GM10847 (cell line): ENCODE measurements around the gene PAIP1.

Experiments used
- POLR2A ChIP-seq: IDR thresholded peaks from 2 replicates; pipeline ENCODE4 v1.6.1; 2011; ENCODE audit not compliant: insufficient read length; ENCODE audit errors: extremely low read depth

Gene PAIP1, protein sequence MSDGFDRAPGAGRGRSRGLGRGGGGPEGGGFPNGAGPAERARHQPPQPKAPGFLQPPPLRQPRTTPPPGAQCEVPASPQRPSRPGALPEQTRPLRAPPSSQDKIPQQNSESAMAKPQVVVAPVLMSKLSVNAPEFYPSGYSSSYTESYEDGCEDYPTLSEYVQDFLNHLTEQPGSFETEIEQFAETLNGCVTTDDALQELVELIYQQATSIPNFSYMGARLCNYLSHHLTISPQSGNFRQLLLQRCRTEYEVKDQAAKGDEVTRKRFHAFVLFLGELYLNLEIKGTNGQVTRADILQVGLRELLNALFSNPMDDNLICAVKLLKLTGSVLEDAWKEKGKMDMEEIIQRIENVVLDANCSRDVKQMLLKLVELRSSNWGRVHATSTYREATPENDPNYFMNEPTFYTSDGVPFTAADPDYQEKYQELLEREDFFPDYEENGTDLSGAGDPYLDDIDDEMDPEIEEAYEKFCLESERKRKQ

DNA sequence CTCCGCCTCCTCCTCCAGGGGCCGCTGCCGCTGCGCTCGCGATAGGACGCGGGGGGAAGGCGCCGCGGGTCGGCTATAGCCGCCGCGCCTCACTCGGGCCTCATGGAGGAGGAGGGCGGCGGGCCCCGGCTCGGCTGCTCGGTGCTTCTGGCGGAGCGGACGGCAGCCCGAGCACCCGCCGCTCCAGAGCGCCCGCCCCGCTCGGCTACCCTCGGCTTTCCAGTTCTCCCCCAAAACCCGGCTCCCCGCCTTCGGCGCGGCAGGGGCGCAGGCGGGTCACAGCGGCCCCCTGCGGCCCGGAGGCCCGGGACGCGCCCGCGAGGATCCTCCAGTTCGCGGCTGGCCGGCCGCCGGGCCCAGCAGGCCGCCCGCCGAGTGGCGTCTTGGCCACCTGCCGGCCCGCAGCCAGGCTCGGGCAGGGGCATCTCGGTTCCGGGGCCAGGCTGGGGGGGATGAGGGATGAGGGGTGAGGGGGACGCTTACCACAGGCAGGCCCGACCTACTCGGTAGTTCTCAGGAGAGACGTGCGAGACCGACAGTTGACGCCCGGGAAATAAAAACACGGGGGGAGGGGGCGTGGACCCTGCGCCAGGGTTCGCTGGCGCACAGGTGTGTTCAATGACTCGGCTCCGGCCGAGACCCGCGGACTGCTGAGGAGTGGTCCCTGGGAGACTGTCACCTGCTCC is at the start of gene PAIP1:
Gene PAIP1, minus strand, starts transcription at position 221 of the 686 bp plus-strand sequence. CDS start 231 bp downstream, outside the sequence.
- peak; percentile 57 for TF ChIP-seq POLR2A

DNA sequence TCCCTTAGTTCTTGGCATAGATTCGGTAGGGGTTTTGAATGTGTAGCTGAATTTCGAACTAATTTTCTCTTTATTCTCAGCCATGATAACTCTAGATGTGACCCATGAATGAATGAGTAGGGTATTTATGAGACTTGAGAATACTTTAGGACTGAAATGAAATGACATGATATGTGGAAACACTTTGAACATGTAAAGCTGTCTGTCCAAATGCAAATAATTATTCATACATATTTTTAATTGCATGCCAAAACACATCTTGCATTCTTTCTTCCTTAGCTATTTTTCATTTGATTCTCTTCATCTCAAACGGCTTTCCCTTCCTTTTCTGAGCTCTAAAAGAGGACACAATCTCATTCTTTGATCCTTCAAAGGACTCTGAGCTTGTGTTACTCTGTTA is 49.5 kb upstream of the PAIP1 start:
- TF ChIP-seq POLR2A: no peak

DNA sequence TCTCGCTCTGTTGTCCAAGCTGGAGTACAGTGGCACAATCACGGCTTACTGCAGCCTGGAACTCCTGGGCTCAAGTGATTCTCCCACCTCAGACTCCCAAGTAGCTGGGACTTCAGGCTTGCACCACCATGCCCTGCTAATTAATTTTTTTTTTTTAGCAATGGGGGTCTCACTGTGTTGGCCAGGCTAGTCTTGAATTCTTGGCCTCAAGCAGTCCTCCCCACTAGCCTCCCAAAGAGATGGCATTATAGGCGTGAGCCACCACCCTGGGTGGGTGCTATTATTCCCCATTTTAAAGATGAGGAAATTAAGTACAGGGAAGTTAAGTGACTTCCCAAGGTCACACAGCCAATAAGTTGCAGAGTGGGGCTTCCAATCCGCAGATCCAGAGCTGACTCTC is 47.8 kb upstream of the PAIP1 start:
- no peak for TF ChIP-seq POLR2A

DNA sequence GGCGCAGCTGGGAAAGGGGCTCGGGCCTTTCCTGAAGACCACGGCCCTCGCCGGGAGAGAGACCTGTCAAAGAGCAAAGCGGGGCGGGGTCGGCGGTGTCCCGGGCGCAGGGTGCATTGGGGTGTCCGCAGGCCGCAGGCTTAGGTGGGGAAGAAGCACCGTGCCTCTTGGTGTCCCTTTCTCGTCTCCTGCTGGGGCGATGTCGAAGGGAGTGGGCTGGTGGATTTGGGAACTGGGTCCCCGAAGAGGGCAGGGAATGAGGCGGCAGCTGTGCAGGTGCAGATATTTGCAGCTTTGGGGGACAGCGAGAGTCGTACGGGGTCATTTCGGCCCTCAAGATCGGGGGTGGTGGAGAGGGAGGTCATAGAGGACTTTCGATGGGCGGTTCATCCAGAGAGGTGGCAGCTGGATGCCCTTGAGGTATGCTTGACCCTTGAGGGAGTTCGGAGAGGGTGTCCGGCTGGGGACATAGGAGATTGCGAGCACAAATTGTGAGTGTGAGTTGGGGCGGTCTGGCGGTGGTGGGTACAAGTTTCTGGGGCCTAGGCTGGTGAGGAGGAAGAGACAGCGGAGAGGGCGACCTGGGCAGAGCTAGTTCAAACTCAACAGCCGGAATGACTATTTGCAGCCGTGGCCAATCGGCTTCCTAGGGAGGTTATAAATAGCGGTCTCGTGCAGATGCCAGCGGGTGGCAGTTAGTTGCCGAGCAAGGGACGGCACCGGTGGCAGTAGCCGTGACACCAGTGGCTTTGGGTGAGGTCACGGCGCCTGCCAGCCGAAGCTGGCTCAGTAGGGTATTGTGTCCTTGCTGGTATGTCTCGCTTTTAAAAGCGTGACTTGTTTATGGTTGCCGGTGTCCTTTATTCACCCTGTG is 46.7 kb upstream of the PAIP1 start:
- TF ChIP-seq POLR2A: peak; percentile 49

DNA sequence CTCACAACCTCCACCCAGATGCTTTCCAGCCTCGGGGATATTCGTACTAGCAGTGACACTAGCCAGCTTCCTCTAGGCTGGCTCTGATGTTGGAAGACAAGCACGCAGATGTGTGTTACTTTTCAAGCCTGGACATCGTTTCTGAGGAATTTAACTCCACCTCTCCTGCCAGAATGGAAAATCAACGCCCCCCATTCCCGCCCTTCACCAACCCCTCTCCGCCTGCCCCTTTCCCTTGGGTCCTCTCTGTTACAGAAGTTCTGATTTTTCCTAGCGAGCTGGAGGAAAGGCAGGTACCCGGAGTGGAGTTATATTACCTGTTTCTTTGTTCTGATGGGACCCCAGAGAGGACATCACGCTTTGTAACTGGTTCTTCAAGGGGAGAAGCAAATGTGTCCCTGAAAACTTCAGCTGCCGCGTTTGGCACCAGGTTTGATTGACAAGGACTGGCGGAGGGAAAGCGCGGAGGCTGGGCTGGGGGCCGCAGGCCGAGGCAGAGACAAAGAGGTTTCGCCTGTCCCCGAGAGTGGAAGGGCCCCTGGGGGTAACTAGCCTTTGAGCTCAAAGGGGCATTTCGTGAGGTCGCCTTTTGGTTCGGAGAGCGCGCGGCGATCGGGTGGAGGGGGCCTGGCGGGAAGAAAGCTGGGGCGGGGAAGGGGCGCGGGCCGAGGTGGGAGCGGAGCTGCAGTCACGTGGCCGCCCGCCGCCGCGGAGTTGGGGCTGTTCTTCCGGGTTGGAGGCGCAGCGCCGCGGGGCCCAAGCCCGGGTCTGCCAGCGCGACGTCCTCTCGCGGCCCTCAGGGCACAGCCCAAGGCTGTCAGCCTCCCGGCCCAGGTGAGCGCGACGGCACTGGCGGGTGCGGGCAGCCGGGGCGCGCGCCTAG is 45.8 kb upstream of the PAIP1 start, which contains the start of gene NNT:
Gene NNT, plus strand, starts transcription at position 720 of the 883 bp plus-strand sequence. CDS start 6,016 bp downstream, outside the sequence.
- peak; percentile 72 for TF ChIP-seq POLR2A

DNA sequence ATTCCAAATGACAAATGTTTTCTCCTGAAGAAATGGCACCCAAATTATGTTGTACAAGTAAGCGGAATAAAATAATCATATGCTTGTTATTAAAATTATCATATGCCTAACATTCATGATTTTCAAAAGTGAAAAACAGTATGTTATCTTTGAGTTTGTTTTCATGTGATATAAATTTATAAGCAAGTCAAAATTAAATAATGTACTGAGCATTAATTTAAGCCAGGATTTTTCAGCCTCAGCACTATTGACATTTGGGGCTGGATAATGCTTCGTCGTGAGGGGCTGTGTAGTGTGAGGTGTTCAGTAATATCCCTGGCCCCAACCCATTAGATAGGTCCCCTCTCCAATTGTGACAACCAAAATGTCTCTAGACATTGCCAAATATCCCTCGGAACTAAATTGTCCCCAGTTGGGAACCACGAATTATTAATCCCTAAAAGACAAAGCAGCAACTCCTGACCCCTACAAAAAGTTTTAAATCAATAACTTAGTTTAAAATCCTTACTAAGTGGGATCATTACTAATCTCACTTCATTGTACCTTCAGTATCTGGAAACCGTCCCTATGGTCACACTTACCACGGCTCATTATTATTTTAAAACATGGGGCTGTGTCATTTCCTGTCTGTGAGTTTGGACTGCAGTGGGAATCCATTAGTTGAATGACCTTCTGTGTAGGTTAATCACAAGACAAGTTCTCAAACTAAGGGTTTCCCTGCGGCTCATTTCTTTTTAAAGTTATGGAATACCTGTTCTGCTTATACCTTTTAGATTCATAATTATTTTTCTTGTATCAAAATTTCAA is 44.8 kb upstream of the PAIP1 start:
- TF ChIP-seq POLR2A: no peak

DNA sequence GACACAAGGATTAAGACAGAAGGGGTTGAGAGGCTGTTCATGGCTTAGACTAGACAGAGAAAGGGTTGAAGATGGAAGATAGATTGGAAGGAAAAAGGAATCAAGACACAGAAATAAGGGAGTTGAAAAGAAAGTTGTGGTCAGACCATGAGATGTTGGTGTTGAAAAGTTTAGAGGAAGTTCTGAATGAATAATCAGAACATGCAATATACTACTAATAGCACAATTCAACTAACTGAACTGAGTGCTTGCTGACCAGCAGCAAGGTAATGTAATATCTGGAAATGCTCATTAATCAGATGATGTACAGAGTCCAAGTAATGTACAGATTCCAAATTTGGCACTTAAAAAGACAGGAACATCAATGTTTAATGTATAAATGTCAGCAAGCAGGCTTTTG is 35.5 kb upstream of the PAIP1 start:
- no peak for TF ChIP-seq POLR2A

DNA sequence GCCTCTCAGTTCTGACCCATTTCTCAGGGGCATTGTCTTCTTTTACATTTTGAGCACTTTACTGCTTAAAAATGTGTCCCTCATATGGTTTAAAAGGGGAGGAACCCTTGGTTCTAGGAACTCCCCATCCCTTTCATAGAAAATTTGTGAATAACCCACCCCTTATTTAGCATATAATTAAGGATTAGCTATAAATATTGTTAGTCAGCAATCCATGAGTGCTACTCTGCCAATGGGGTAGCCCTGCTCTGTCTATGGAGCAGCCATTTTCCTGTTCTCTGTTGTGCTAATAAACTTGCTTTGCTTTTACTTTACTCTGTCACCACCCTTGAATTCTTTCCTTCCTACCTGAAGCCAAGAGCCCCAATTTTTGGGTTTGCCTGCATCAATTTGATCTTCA is 33.8 kb upstream of the PAIP1 start:
- no peak for TF ChIP-seq POLR2A

DNA sequence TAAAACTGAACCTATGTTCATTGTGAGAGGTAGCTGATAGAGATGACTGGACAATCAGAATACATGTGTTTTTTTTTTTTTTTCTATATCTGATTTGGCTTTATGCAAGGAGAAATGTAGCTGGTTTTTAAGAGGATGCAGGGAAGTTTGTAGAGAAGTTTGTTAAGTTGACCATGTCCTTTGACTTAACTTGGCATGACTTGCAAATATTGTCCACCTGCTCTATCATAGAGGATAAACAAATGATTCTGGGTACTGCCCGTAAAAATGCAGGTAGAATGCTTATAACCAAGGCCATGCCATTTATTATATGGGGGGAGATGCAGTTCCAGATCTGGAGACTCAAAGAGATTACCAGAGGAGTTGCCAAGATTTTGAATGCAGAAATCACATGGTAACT is 32.4 kb upstream of the PAIP1 start:
- TF ChIP-seq POLR2A: no peak

DNA sequence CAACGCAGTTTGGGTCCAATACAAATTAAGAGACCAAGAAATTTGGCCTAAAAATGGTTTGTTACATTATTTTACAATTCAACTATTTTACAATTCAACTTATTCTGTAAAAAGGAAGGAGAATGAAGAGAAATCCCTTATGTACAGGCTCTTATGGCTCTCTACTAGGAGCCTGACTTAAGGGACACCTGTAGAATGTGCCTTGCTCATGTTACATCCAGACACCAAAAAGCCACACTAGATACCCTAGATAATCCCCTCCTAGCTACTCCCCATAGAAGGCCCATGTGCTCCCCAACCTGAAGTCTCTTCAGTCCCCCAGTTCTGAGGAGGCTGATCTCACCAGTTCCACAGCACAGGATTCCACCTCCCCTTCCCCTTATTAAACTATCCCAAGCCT is 32.0 kb upstream of the PAIP1 start:
- no peak for TF ChIP-seq POLR2A

DNA sequence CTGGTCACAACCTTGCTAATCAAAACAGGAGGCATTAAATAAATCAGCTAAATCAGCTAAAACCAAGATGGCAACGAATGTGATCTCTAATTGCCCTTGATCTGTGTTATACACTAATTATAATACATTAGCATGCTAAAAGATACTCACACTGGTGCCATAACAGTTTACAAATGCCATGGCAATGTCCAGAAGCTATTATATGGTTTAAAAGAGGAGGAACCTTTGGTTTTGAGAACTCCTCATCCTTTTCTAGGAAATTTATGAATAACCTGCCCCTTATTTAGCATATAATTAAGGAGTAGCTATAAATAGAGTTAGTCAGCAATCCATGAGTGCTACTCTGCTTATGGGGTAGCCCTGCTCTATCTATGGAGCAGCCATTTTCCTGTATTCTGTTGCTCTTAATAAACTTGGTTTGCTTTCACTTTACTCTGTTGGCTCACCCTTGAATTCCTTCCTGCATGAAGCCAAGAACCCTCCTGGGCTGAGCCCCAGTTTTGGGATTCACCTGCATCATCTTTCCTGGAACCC is 27.4 kb upstream of the PAIP1 start:
- TF ChIP-seq POLR2A: no peak

DNA sequence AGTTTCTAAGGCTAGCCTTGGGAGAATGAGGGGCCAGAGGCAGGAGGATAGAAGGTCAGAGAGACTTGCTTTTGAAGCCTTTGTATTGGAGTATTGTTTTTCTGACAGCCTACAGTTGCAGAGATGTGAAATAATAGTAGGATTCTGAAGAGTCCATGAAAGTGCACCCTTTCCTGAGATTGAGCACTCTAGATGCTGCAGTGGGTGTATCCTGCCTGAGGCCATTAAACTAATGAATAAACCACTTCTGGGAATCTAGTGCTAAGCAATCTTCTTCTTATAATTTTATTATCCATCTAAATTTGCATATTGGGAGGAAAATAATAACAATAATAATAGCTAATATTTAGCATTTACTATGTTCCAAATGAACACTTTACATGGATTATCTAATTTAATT is 26.8 kb upstream of the PAIP1 start:
- TF ChIP-seq POLR2A: no peak
